ENCODE results near the gene MAPK9. TPM values are rescaled to one million over a fixed set of nuclear protein-coding genes. Genes with fewer than 3 reads are reported as not detected.

Gene MAPK9
- total RNA-seq: 31.3 and 39.1 TPM in 2 replicates
- polyA plus RNA-seq: 17.5 and 17.8 TPM in 2 replicates

GRCh38 chr5:180291943-180292831 lies at the start of gene MAPK9:
TSS of gene MAPK9 (minus strand) at chr5:180292083. CDS start at chr5:180280561, 11,522 bp downstream.
- Histone ChIP-seq H3K4me3 (peak within 1 kb of the TSS; percentile 100), H3K9me2 (replicated peaks; ENCODE audit: insufficient read depth) (no peaks in the 10 kb centered on the region), H3K4me2 (peak within 1 kb of the TSS; percentile 98), H3K27ac (peak within 1 kb of the TSS; percentile 94), H3K4me1 (ENCODE audit: insufficient read depth) (peaks cover 25% of the 10 kb centered on the region), H2AFZ (peak within 1 kb of the TSS; percentile 99), H3K9me3 (ENCODE audit: low read depth) (no peaks in the 10 kb centered on the region), H3K36me3 (replicated peaks; ENCODE audit: insufficient read depth, low read depth) (no peaks in the 10 kb centered on the region), H3K79me2 (peaks cover 45% of the 10 kb centered on the region), H4K20me1 (ENCODE audit: insufficient read depth, poor library complexity, severe bottlenecking) (peaks cover 32% of the 10 kb centered on the region), H3K27me3 (no peaks in the 10 kb centered on the region)
- peak; percentile 95 for DNase-seq (ENCODE audit: low spot score)
- no peak for TF ChIP-seq EZH2 (IDR thresholded peaks at IDR 0.05; ENCODE audit: borderline replicate concordance)
- no peak for TF ChIP-seq EZH2phosphoT487 (IDR thresholded peaks at IDR 0.05; ENCODE audit: low read depth, severe bottlenecking, unreplicated experiment)
- no peak for TF ChIP-seq CTCF (IDR thresholded peaks at IDR 0.05; ENCODE audit: poor library complexity)
- WGBS (ENCODE audit: low lambda C conversion rate, missing lambda C conversion rate): 2% methylated on average over 47 of the region's 122 CpGs

GRCh38 chr5:180341595-180341994 lies 49.7 kb upstream of the MAPK9 start:
- no peak overlapping the region for H3K4me3 ChIP-seq
- DNase-seq (ENCODE audit: low spot score): no peak
- no peaks in the 10 kb centered on the region for H3K79me2 ChIP-seq
- H3K9me3 ChIP-seq (ENCODE audit: low read depth): no peaks in the 10 kb centered on the region
- 89% methylated on average over 8 of the region's 8 CpGs for WGBS (ENCODE audit: low lambda C conversion rate, missing lambda C conversion rate)
- H2AFZ ChIP-seq: no peak overlapping the region
- no peak overlapping the region for H3K27ac ChIP-seq
- TF ChIP-seq EZH2phosphoT487 (IDR thresholded peaks at IDR 0.05; ENCODE audit: low read depth, severe bottlenecking, unreplicated experiment): no peak
- H3K27me3 ChIP-seq: no peaks in the 10 kb centered on the region
- peaks cover 5% of the 10 kb centered on the region for H3K4me1 ChIP-seq (ENCODE audit: insufficient read depth)
- no peak overlapping the region for H3K4me2 ChIP-seq
- no peaks in the 10 kb centered on the region for H3K36me3 ChIP-seq (replicated peaks; ENCODE audit: insufficient read depth, low read depth)
- no peaks in the 10 kb centered on the region for H3K9me2 ChIP-seq (replicated peaks; ENCODE audit: insufficient read depth)
- no peaks in the 10 kb centered on the region for H4K20me1 ChIP-seq (ENCODE audit: insufficient read depth, poor library complexity, severe bottlenecking)

- H4K20me1 ChIP-seq (ENCODE audit: insufficient read depth, poor library complexity, severe bottlenecking): no peaks in the 10 kb centered on the region
- H3K4me2 ChIP-seq: no peak overlapping the region
- H3K27me3 ChIP-seq: no peaks in the 10 kb centered on the region
- no peaks in the 10 kb centered on the region for H3K36me3 ChIP-seq (replicated peaks; ENCODE audit: insufficient read depth, low read depth)
- no peaks in the 10 kb centered on the region for H3K79me2 ChIP-seq
- no peaks in the 10 kb centered on the region for H3K9me3 ChIP-seq (ENCODE audit: low read depth)
- H3K9me2 ChIP-seq (replicated peaks; ENCODE audit: insufficient read depth): no peaks in the 10 kb centered on the region
- no peak overlapping the region for H3K27ac ChIP-seq
- DNase-seq (ENCODE audit: low spot score): no peak
- H3K4me1 ChIP-seq (ENCODE audit: insufficient read depth): peaks cover 5% of the 10 kb centered on the region
- 90% methylated on average over 9 of the region's 9 CpGs for WGBS (ENCODE audit: low lambda C conversion rate, missing lambda C conversion rate)
- TF ChIP-seq CTCF (IDR thresholded peaks at IDR 0.05; ENCODE audit: poor library complexity) (no peak), EZH2phosphoT487 (IDR thresholded peaks at IDR 0.05; ENCODE audit: low read depth, severe bottlenecking, unreplicated experiment) (no peak), EZH2 (IDR thresholded peaks at IDR 0.05; ENCODE audit: borderline replicate concordance) (no peak)
- H3K4me3 ChIP-seq: no peak overlapping the region
- no peak overlapping the region for H2AFZ ChIP-seq
These were observed 49.0 kb upstream of the MAPK9 start for GRCh38 chr5:180340856-180341255.

- H4K20me1 ChIP-seq (ENCODE audit: insufficient read depth, poor library complexity, severe bottlenecking): no peaks in the 10 kb centered on the region
- no peaks in the 10 kb centered on the region for H3K36me3 ChIP-seq (replicated peaks; ENCODE audit: insufficient read depth, low read depth)
- H3K27me3 ChIP-seq: no peaks in the 10 kb centered on the region
- H2AFZ ChIP-seq: no peak overlapping the region
- no peaks in the 10 kb centered on the region for H3K9me3 ChIP-seq (ENCODE audit: low read depth)
- no peak overlapping the region for H3K27ac ChIP-seq
- 80% methylated on average over 7 of the region's 7 CpGs for WGBS (ENCODE audit: low lambda C conversion rate, missing lambda C conversion rate)
- peaks cover 5% of the 10 kb centered on the region for H3K4me1 ChIP-seq (ENCODE audit: insufficient read depth)
- H3K4me3 ChIP-seq: no peak overlapping the region
- H3K79me2 ChIP-seq: no peaks in the 10 kb centered on the region
- no peak for TF ChIP-seq EZH2phosphoT487 (IDR thresholded peaks at IDR 0.05; ENCODE audit: low read depth, severe bottlenecking, unreplicated experiment)
- no peak for TF ChIP-seq CTCF (IDR thresholded peaks at IDR 0.05; ENCODE audit: poor library complexity)
- TF ChIP-seq EZH2 (IDR thresholded peaks at IDR 0.05; ENCODE audit: borderline replicate concordance): no peak
- H3K4me2 ChIP-seq: no peak overlapping the region
- H3K9me2 ChIP-seq (replicated peaks; ENCODE audit: insufficient read depth): no peaks in the 10 kb centered on the region
- no peak for DNase-seq (ENCODE audit: low spot score)
These were observed 47.8 kb upstream of the MAPK9 start for GRCh38 chr5:180339583-180340183.
